ENCODE results near the gene FBXO38. TPM values are rescaled to one million over a fixed set of nuclear protein-coding genes. Genes with fewer than 3 reads are reported as not detected.

Gene FBXO38
- total and polyA plus RNA-seq, 2 of the 13 experiments (the other 11 are each of a cell fraction or from before 2014, with no cell fraction given): 24.8 to 35.9 TPM

- TF ChIP-seq, protein P1, sequence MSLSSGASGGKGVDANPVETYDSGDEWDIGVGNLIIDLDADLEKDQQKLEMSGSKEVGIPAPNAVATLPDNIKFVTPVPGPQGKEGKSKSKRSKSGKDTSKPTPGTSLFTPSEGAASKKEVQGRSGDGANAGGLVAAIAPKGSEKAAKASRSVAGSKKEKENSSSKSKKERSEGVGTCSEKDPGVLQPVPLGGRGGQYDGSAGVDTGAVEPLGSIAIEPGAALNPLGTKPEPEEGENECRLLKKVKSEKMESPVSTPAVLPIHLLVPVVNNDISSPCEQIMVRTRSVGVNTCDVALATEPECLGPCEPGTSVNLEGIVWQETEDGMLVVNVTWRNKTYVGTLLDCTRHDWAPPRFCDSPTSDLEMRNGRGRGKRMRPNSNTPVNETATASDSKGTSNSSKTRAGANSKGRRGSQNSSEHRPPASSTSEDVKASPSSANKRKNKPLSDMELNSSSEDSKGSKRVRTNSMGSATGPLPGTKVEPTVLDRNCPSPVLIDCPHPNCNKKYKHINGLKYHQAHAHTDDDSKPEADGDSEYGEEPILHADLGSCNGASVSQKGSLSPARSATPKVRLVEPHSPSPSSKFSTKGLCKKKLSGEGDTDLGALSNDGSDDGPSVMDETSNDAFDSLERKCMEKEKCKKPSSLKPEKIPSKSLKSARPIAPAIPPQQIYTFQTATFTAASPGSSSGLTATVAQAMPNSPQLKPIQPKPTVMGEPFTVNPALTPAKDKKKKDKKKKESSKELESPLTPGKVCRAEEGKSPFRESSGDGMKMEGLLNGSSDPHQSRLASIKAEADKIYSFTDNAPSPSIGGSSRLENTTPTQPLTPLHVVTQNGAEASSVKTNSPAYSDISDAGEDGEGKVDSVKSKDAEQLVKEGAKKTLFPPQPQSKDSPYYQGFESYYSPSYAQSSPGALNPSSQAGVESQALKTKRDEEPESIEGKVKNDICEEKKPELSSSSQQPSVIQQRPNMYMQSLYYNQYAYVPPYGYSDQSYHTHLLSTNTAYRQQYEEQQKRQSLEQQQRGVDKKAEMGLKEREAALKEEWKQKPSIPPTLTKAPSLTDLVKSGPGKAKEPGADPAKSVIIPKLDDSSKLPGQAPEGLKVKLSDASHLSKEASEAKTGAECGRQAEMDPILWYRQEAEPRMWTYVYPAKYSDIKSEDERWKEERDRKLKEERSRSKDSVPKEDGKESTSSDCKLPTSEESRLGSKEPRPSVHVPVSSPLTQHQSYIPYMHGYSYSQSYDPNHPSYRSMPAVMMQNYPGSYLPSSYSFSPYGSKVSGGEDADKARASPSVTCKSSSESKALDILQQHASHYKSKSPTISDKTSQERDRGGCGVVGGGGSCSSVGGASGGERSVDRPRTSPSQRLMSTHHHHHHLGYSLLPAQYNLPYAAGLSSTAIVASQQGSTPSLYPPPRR (CRISPR knock-in tag; IDR thresholded peaks at IDR 0.05; ENCODE audit: borderline replicate concordance): peak; percentile 90
- TF ChIP-seq HNF4A (CRISPR knock-in tag; IDR thresholded peaks at IDR 0.05) (peak; percentile 81), NR2F2 (IDR thresholded peaks at IDR 0.05; ENCODE audit: borderline replicate concordance, low read depth) (peak; percentile 57; the same call in 1 of the 2 replicates), PBX3 (CRISPR knock-in tag; IDR thresholded peaks at IDR 0.05; ENCODE audit: borderline replicate concordance) (no peak), FOXJ3 (CRISPR knock-in tag; IDR thresholded peaks at IDR 0.05; ENCODE audit: borderline replicate concordance) (peak; percentile 85; the same call in 1 of the 2 replicates), SNAPC2 (CRISPR knock-in tag; IDR thresholded peaks at IDR 0.05) (0 out of 2 replicates have a peak, but pooled peaks have one; percentile 78), ATF3 (CRISPR knock-in tag; IDR thresholded peaks at IDR 0.05) (no peak), ZNF430 (CRISPR knock-in tag; IDR thresholded peaks at IDR 0.05) (no peak), GATAD2A (CRISPR knock-in tag; IDR thresholded peaks at IDR 0.05) (peak; percentile 85), HHEX (CRISPR knock-in tag; IDR thresholded peaks at IDR 0.05) (peak; percentile 80), YEATS2 (CRISPR knock-in tag; IDR thresholded peaks at IDR 0.05; ENCODE audit: borderline replicate concordance) (peak; percentile 16; the same call in 1 of the 2 replicates)
- TF ChIP-seq, protein P2, sequence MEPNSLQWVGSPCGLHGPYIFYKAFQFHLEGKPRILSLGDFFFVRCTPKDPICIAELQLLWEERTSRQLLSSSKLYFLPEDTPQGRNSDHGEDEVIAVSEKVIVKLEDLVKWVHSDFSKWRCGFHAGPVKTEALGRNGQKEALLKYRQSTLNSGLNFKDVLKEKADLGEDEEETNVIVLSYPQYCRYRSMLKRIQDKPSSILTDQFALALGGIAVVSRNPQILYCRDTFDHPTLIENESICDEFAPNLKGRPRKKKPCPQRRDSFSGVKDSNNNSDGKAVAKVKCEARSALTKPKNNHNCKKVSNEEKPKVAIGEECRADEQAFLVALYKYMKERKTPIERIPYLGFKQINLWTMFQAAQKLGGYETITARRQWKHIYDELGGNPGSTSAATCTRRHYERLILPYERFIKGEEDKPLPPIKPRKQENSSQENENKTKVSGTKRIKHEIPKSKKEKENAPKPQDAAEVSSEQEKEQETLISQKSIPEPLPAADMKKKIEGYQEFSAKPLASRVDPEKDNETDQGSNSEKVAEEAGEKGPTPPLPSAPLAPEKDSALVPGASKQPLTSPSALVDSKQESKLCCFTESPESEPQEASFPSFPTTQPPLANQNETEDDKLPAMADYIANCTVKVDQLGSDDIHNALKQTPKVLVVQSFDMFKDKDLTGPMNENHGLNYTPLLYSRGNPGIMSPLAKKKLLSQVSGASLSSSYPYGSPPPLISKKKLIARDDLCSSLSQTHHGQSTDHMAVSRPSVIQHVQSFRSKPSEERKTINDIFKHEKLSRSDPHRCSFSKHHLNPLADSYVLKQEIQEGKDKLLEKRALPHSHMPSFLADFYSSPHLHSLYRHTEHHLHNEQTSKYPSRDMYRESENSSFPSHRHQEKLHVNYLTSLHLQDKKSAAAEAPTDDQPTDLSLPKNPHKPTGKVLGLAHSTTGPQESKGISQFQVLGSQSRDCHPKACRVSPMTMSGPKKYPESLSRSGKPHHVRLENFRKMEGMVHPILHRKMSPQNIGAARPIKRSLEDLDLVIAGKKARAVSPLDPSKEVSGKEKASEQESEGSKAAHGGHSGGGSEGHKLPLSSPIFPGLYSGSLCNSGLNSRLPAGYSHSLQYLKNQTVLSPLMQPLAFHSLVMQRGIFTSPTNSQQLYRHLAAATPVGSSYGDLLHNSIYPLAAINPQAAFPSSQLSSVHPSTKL (CRISPR knock-in tag; IDR thresholded peaks at IDR 0.05): peak; percentile 93
- TF ChIP-seq, protein P3, sequence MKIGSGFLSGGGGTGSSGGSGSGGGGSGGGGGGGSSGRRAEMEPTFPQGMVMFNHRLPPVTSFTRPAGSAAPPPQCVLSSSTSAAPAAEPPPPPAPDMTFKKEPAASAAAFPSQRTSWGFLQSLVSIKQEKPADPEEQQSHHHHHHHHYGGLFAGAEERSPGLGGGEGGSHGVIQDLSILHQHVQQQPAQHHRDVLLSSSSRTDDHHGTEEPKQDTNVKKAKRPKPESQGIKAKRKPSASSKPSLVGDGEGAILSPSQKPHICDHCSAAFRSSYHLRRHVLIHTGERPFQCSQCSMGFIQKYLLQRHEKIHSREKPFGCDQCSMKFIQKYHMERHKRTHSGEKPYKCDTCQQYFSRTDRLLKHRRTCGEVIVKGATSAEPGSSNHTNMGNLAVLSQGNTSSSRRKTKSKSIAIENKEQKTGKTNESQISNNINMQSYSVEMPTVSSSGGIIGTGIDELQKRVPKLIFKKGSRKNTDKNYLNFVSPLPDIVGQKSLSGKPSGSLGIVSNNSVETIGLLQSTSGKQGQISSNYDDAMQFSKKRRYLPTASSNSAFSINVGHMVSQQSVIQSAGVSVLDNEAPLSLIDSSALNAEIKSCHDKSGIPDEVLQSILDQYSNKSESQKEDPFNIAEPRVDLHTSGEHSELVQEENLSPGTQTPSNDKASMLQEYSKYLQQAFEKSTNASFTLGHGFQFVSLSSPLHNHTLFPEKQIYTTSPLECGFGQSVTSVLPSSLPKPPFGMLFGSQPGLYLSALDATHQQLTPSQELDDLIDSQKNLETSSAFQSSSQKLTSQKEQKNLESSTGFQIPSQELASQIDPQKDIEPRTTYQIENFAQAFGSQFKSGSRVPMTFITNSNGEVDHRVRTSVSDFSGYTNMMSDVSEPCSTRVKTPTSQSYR (CRISPR knock-in tag; IDR thresholded peaks at IDR 0.05; ENCODE audit: borderline replicate concordance): peak; percentile 30; the same call in 1 of the 2 replicates
Measured at GRCh38 chr5:148394587-148395019, 10.8 kb downstream of the FBXO38 start (continued).

Measured in HepG2 (cell line).